SU-DHL-6 (cell line): ENCODE data around the gene RNF167.

Experiments used
- H2AFZ ChIP-seq: fragments of 200-600 bp; sonication (generic); 2 replicates; pipeline ENCODE4 v1.6.1; 2014; ENCODE audit warnings: low read depth, mild to moderate bottlenecking, moderate library complexity, mixed read lengths, antibody characterized with exemption, low read length; ENCODE audit not compliant: severe bottlenecking
- H3F3A ChIP-seq: fragments of 200-600 bp; shearing (Covaris generic); 2 replicates; pipeline ENCODE4 v1.6.0; 2016; ENCODE audit warnings: antibody characterized with exemption, mild to moderate bottlenecking; ENCODE audit not compliant: insufficient read depth
- H3K27ac ChIP-seq: fragments of 200-600 bp; sonication (generic); 2 replicates; pipeline ENCODE4 v1.5.1; 2016; ENCODE audit warnings: low read depth, mild to moderate bottlenecking, low read length, moderate library complexity, mixed read lengths
- H3K27me3 ChIP-seq: fragments of 200-600 bp; sonication (generic), shearing (Covaris generic); 2 replicates; pipeline ENCODE4 v1.6.0; 2014; ENCODE audit warnings: mild to moderate bottlenecking, low read length
- H3K36me3 ChIP-seq: fragments of 200-600 bp; sonication (generic); 2 replicates; pipeline ENCODE4 v1.6.1; 2014; ENCODE audit warnings: mild to moderate bottlenecking, low read length, mixed read lengths
- H3K4me2 ChIP-seq: fragments of 300-600, 200-600 bp; shearing (Covaris generic), sonication (generic); 2 replicates; pipeline ENCODE4 v1.6.0; 2014; ENCODE audit warnings: low read length, low read depth, mild to moderate bottlenecking; ENCODE audit not compliant: poor library complexity, severe bottlenecking
- H3K4me3 ChIP-seq: fragments of 200-600 bp; sonication (generic); 2 replicates; pipeline ENCODE4 v1.5.1; 2014; ENCODE audit warnings: antibody characterized with exemption, low read length, mild to moderate bottlenecking, mixed read lengths; ENCODE audit not compliant: insufficient read depth, poor library complexity, severe bottlenecking
- H3K79me2 ChIP-seq: fragments of 200-600 bp; sonication (generic); 2 replicates; pipeline ENCODE4 v1.6.1; 2014; ENCODE audit warnings: mild to moderate bottlenecking, low read length, moderate library complexity; ENCODE audit not compliant: insufficient read depth
- H3K9ac ChIP-seq: fragments of 200-600 bp; sonication (generic); 2 replicates; pipeline ENCODE4 v1.7.0; 2014; ENCODE audit warnings: mild to moderate bottlenecking, low read length
- H3K9me2 ChIP-seq: fragments of 200-600 bp; sonication (generic); replicated peaks from 2 replicates; pipeline ENCODE4 v1.6.1; 2014; ENCODE audit warnings: low read length; ENCODE audit not compliant: insufficient read depth
- H3K9me3 ChIP-seq: fragments of 200-600 bp; sonication (generic); 2 replicates; pipeline ENCODE4 v1.6.1; 2014; ENCODE audit warnings: low read length, mixed read lengths; ENCODE audit not compliant: insufficient read depth
- H4K20me1 ChIP-seq: fragments of 200-600 bp; sonication (generic); 2 replicates; pipeline ENCODE4 v1.6.1; 2014; ENCODE audit warnings: low read depth, mild to moderate bottlenecking, antibody characterized with exemption, low read length, moderate library complexity, mixed read lengths
- CTCF ChIP-seq: fragments of 200-600 bp; sonication (generic); IDR thresholded peaks from one replicate; pipeline ENCODE4 v1.5.1; 2017; ENCODE audit warnings: antibody characterized with exemption, mild to moderate bottlenecking, low read length, moderate library complexity; ENCODE audit not compliant: insufficient read depth, poor library complexity, severe bottlenecking
- EZH2phosphoT487 ChIP-seq: fragments of 200-600 bp; sonication (generic), shearing (Covaris generic); conservative IDR thresholded peaks from 2 replicates; pipeline ENCODE4 v1.6.1; 2018; ENCODE audit warnings: mild to moderate bottlenecking, antibody characterized with exemption, low read length, moderate library complexity, mixed read lengths

RNF167 gene

GRCh38 chr17:4931963-4932362, 8.1 kb upstream of the RNF167 start, which contains the start of gene GP1BA:
Gene GP1BA, plus strand, starts transcription at chr17:4932277. Its CDS starts 328 bp downstream, at chr17:4932605.
- H3K27me3 ChIP-seq = no peaks in the 10 kb centered on the region
- TF ChIP-seq EZH2phosphoT487 = no peak
- H2AFZ ChIP-seq = no peak within 1 kb of the TSS
- no peak within 1 kb of the TSS for H3K4me3 ChIP-seq
- 0 out of 2 replicates have a peak, but pooled peaks cover 3% of the 10 kb centered on the region for H3F3A ChIP-seq
- H3K79me2 ChIP-seq = no peaks in the 10 kb centered on the region
- H3K27ac ChIP-seq = no peak within 1 kb of the TSS
- no peak within 1 kb of the TSS for H3K9ac ChIP-seq
- no peak within 1 kb of the TSS for H3K4me2 ChIP-seq
- no peaks in the 10 kb centered on the region for H3K9me3 ChIP-seq
- no peaks in the 10 kb centered on the region for H3K36me3 ChIP-seq
- no peaks in the 10 kb centered on the region for H3K9me2 ChIP-seq
- H4K20me1 ChIP-seq = no peaks in the 10 kb centered on the region

GRCh38 chr17:4932756-4933155, 7.3 kb upstream of the RNF167 start:
- no peaks in the 10 kb centered on the region for H3K9me2 ChIP-seq
- no peak overlapping the region for H2AFZ ChIP-seq
- no peak for TF ChIP-seq CTCF
- TF ChIP-seq EZH2phosphoT487 = no peak
- no peak overlapping the region for H3K9ac ChIP-seq
- no peaks in the 10 kb centered on the region for H3K36me3 ChIP-seq
- H3K4me2 ChIP-seq = no peak overlapping the region
- H3K27me3 ChIP-seq = no peaks in the 10 kb centered on the region
- no peak overlapping the region for H3K4me3 ChIP-seq
- H4K20me1 ChIP-seq = no peaks in the 10 kb centered on the region
- no peak overlapping the region for H3K27ac ChIP-seq
- no peaks in the 10 kb centered on the region for H3K79me2 ChIP-seq
- H3K9me3 ChIP-seq = no peaks in the 10 kb centered on the region
- H3F3A ChIP-seq = 0 out of 2 replicates have a peak, but pooled peaks cover 3% of the 10 kb centered on the region

GRCh38 chr17:4933646-4934045, 6.4 kb upstream of the RNF167 start:
- H3K27me3 ChIP-seq = no peaks in the 10 kb centered on the region
- no peak overlapping the region for H2AFZ ChIP-seq
- no peak overlapping the region for H3K4me3 ChIP-seq
- H3K9ac ChIP-seq = no peak overlapping the region
- no peaks in the 10 kb centered on the region for H3K9me2 ChIP-seq
- no peak overlapping the region for H3K4me2 ChIP-seq
- no peaks in the 10 kb centered on the region for H3K9me3 ChIP-seq
- TF ChIP-seq CTCF = no peak
- no peak for TF ChIP-seq EZH2phosphoT487
- H3K36me3 ChIP-seq = no peaks in the 10 kb centered on the region
- no peaks in the 10 kb centered on the region for H4K20me1 ChIP-seq
- peaks cover 7% of the 10 kb centered on the region for H3K79me2 ChIP-seq
- H3F3A ChIP-seq = 0 out of 2 replicates have a peak, but pooled peaks cover 3% of the 10 kb centered on the region
- no peak overlapping the region for H3K27ac ChIP-seq

DNA sequence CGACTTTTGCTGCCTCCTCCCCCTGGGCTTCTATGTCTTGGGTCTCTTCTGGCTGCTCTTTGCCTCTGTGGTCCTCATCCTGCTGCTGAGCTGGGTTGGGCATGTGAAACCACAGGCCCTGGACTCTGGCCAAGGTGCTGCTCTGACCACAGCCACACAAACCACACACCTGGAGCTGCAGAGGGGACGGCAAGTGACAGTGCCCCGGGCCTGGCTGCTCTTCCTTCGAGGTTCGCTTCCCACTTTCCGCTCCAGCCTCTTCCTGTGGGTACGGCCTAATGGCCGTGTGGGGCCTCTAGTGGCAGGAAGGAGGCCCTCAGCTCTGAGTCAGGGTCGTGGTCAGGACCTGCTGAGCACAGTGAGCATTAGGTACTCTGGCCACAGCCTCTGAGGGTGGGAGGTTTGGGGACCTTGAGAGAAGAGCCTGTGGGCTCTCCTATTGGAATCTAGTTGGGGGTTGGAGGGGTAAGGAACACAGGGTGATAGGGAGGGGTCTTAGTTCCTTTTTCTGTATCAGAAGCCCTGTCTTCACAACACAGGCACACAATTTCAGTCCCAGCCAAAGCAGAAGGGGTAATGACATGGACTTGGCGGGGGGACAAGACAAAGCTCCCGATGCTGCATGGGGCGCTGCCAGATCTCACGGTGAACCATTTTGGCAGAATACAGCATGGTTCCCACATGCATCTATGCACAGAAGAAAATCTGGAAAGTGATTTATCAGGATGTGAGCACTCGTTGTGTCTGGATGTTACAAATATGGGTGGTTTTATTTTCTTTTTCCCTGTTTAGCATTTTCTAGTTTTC, 5.7 kb upstream of the RNF167 start:
- H2AFZ ChIP-seq = no peak overlapping the region
- no peaks in the 10 kb centered on the region for H3K9me2 ChIP-seq
- no peak overlapping the region for H3K4me3 ChIP-seq
- H3K36me3 ChIP-seq = no peaks in the 10 kb centered on the region
- H3K27me3 ChIP-seq = no peaks in the 10 kb centered on the region
- H3K9me3 ChIP-seq = no peaks in the 10 kb centered on the region
- no peak overlapping the region for H3K9ac ChIP-seq
- H3K4me2 ChIP-seq = no peak overlapping the region
- 0 out of 2 replicates have a peak, but pooled peaks cover under 1% of the 10 kb centered on the region for H3F3A ChIP-seq
- TF ChIP-seq EZH2phosphoT487 (no peak), CTCF (no peak)
- no peaks in the 10 kb centered on the region for H4K20me1 ChIP-seq
- no peak overlapping the region for H3K27ac ChIP-seq
- peaks cover 14% of the 10 kb centered on the region for H3K79me2 ChIP-seq
